Measurements from ENCODE around the gene PXK.

PXK gene

GRCh38 chr3:58358092-58358491, 25.4 kb downstream of the PXK start:
- Histone ChIP-seq H3K4me3 (ENCODE audit: insufficient read length, low read depth) (no peak overlapping the region), H3K27me3 (ENCODE audit: insufficient read depth, insufficient read length) (no peaks in the 10 kb centered on the region), H3K36me3 (ENCODE audit: insufficient read depth, insufficient read length, low read length) (no peaks in the 10 kb centered on the region), H3K4me1 (ENCODE audit: insufficient read depth, insufficient read length) (no peaks in the 10 kb centered on the region), H3K9ac (ENCODE audit: insufficient read length, low read depth) (no peak overlapping the region), H3K9me3 (ENCODE audit: insufficient read depth, low read length) (no peaks in the 10 kb centered on the region)
- TF ChIP-seq SUZ12 (IDR thresholded peaks at IDR 0.05; ENCODE audit: extremely low read depth, insufficient read depth, insufficient read length) (no peak), ZNF274 (IDR thresholded peaks at IDR 0.05; ENCODE audit: low read depth, low read length) (no peak), YY1 (IDR thresholded peaks at IDR 0.05; ENCODE audit: insufficient read depth, insufficient read length) (no peak)
- no peak for DNase-seq (ENCODE audit: low read depth, low spot score)

GRCh38 chr3:58358808-58359207, 26.1 kb downstream of the PXK start:
- DNase-seq (ENCODE audit: low read depth, low spot score) = no peak
- H3K4me1 ChIP-seq (ENCODE audit: insufficient read depth, insufficient read length) = no peaks in the 10 kb centered on the region
- no peak overlapping the region for H3K9ac ChIP-seq (ENCODE audit: insufficient read length, low read depth)
- no peaks in the 10 kb centered on the region for H3K9me3 ChIP-seq (ENCODE audit: insufficient read depth, low read length)
- no peaks in the 10 kb centered on the region for H3K36me3 ChIP-seq (ENCODE audit: insufficient read depth, insufficient read length, low read length)
- H3K4me3 ChIP-seq (ENCODE audit: insufficient read length, low read depth) = no peak overlapping the region
- H3K27me3 ChIP-seq (ENCODE audit: insufficient read depth, insufficient read length) = no peaks in the 10 kb centered on the region
- TF ChIP-seq ZNF274 (IDR thresholded peaks at IDR 0.05; ENCODE audit: low read depth, low read length) (no peak), YY1 (IDR thresholded peaks at IDR 0.05; ENCODE audit: insufficient read depth, insufficient read length) (no peak), SUZ12 (IDR thresholded peaks at IDR 0.05; ENCODE audit: extremely low read depth, insufficient read depth, insufficient read length) (no peak)

GRCh38 chr3:58359621-58360020, 26.9 kb downstream of the PXK start:
- Histone ChIP-seq H3K9me3 (ENCODE audit: insufficient read depth, low read length) (no peaks in the 10 kb centered on the region), H3K4me1 (ENCODE audit: insufficient read depth, insufficient read length) (no peaks in the 10 kb centered on the region), H3K27me3 (ENCODE audit: insufficient read depth, insufficient read length) (no peaks in the 10 kb centered on the region), H3K36me3 (ENCODE audit: insufficient read depth, insufficient read length, low read length) (no peaks in the 10 kb centered on the region), H3K9ac (ENCODE audit: insufficient read length, low read depth) (no peak overlapping the region), H3K4me3 (ENCODE audit: insufficient read length, low read depth) (no peak overlapping the region)
- DNase-seq (ENCODE audit: low read depth, low spot score) = no peak
- TF ChIP-seq ZNF274 (IDR thresholded peaks at IDR 0.05; ENCODE audit: low read depth, low read length) (no peak), SUZ12 (IDR thresholded peaks at IDR 0.05; ENCODE audit: extremely low read depth, insufficient read depth, insufficient read length) (no peak), YY1 (IDR thresholded peaks at IDR 0.05; ENCODE audit: insufficient read depth, insufficient read length) (no peak)

- Histone ChIP-seq H3K36me3 (ENCODE audit: insufficient read depth, insufficient read length, low read length) (no peaks in the 10 kb centered on the region), H3K27me3 (ENCODE audit: insufficient read depth, insufficient read length) (no peaks in the 10 kb centered on the region), H3K4me3 (ENCODE audit: insufficient read length, low read depth) (no peak overlapping the region), H3K9me3 (ENCODE audit: insufficient read depth, low read length) (no peaks in the 10 kb centered on the region), H3K4me1 (ENCODE audit: insufficient read depth, insufficient read length) (no peaks in the 10 kb centered on the region), H3K9ac (ENCODE audit: insufficient read length, low read depth) (no peak overlapping the region)
- no peak for TF ChIP-seq SUZ12 (IDR thresholded peaks at IDR 0.05; ENCODE audit: extremely low read depth, insufficient read depth, insufficient read length)
- DNase-seq (ENCODE audit: low read depth, low spot score) = no peak
Measured at GRCh38 chr3:58361866-58362265, 29.2 kb downstream of the PXK start.

- no peak overlapping the region for H3K4me3 ChIP-seq (ENCODE audit: insufficient read length, low read depth)
- no peak for TF ChIP-seq YY1 (IDR thresholded peaks at IDR 0.05; ENCODE audit: insufficient read depth, insufficient read length)
- TF ChIP-seq ZNF274 (IDR thresholded peaks at IDR 0.05; ENCODE audit: low read depth, low read length) = no peak
- TF ChIP-seq SUZ12 (IDR thresholded peaks at IDR 0.05; ENCODE audit: extremely low read depth, insufficient read depth, insufficient read length) = no peak
- no peaks in the 10 kb centered on the region for H3K4me1 ChIP-seq (ENCODE audit: insufficient read depth, insufficient read length)
- H3K9ac ChIP-seq (ENCODE audit: insufficient read length, low read depth) = no peak overlapping the region
- DNase-seq (ENCODE audit: low read depth, low spot score) = no peak
- H3K36me3 ChIP-seq (ENCODE audit: insufficient read depth, insufficient read length, low read length) = no peaks in the 10 kb centered on the region
- H3K27me3 ChIP-seq (ENCODE audit: insufficient read depth, insufficient read length) = no peaks in the 10 kb centered on the region
- H3K9me3 ChIP-seq (ENCODE audit: insufficient read depth, low read length) = no peaks in the 10 kb centered on the region
Measured at GRCh38 chr3:58366699-58367098, 34.0 kb downstream of the PXK start.

GRCh38 chr3:58369038-58369437, 36.3 kb downstream of the PXK start:
- Histone ChIP-seq H3K4me3 (ENCODE audit: insufficient read length, low read depth) (no peak overlapping the region), H3K36me3 (ENCODE audit: insufficient read depth, insufficient read length, low read length) (no peaks in the 10 kb centered on the region)

GRCh38 chr3:58369876-58370275, 37.2 kb downstream of the PXK start:
- H3K36me3 ChIP-seq (ENCODE audit: insufficient read depth, insufficient read length, low read length) = no peaks in the 10 kb centered on the region
- H3K4me1 ChIP-seq (ENCODE audit: insufficient read depth, insufficient read length) = no peaks in the 10 kb centered on the region
- no peak overlapping the region for H3K9ac ChIP-seq (ENCODE audit: insufficient read length, low read depth)
- TF ChIP-seq ZNF274 (IDR thresholded peaks at IDR 0.05; ENCODE audit: low read depth, low read length) = no peak
- no peak overlapping the region for H3K4me3 ChIP-seq (ENCODE audit: insufficient read length, low read depth)
- no peaks in the 10 kb centered on the region for H3K27me3 ChIP-seq (ENCODE audit: insufficient read depth, insufficient read length)
- H3K9me3 ChIP-seq (ENCODE audit: insufficient read depth, low read length) = no peaks in the 10 kb centered on the region
- no peak for DNase-seq (ENCODE audit: low read depth, low spot score)

More at GRCh38 chr3:58369038-58369437, 36.3 kb downstream of the PXK start:
- no peak for TF ChIP-seq YY1 (IDR thresholded peaks at IDR 0.05; ENCODE audit: insufficient read depth, insufficient read length)
- no peak for TF ChIP-seq ZNF274 (IDR thresholded peaks at IDR 0.05; ENCODE audit: low read depth, low read length)
- no peak for TF ChIP-seq SUZ12 (IDR thresholded peaks at IDR 0.05; ENCODE audit: extremely low read depth, insufficient read depth, insufficient read length)
- Histone ChIP-seq H3K9ac (ENCODE audit: insufficient read length, low read depth) (no peak overlapping the region), H3K27me3 (ENCODE audit: insufficient read depth, insufficient read length) (no peaks in the 10 kb centered on the region), H3K9me3 (ENCODE audit: insufficient read depth, low read length) (no peaks in the 10 kb centered on the region), H3K4me1 (ENCODE audit: insufficient read depth, insufficient read length) (no peaks in the 10 kb centered on the region)
- no peak for DNase-seq (ENCODE audit: low read depth, low spot score)

- DNase-seq (ENCODE audit: low read depth, low spot score) = no peak
- Histone ChIP-seq H3K4me1 (ENCODE audit: insufficient read depth, insufficient read length) (no peaks in the 10 kb centered on the region), H3K4me3 (ENCODE audit: insufficient read length, low read depth) (no peak overlapping the region), H3K27me3 (ENCODE audit: insufficient read depth, insufficient read length) (no peaks in the 10 kb centered on the region), H3K36me3 (ENCODE audit: insufficient read depth, insufficient read length, low read length) (no peaks in the 10 kb centered on the region), H3K9me3 (ENCODE audit: insufficient read depth, low read length) (no peaks in the 10 kb centered on the region), H3K9ac (ENCODE audit: insufficient read length, low read depth) (no peak overlapping the region)
- TF ChIP-seq YY1 (IDR thresholded peaks at IDR 0.05; ENCODE audit: insufficient read depth, insufficient read length) (no peak), ZNF274 (IDR thresholded peaks at IDR 0.05; ENCODE audit: low read depth, low read length) (no peak), SUZ12 (IDR thresholded peaks at IDR 0.05; ENCODE audit: extremely low read depth, insufficient read depth, insufficient read length) (no peak)
Measured at GRCh38 chr3:58370407-58370806, 37.7 kb downstream of the PXK start.
